Smooth muscle cell (in vitro differentiated cells): ENCODE data around the gene CGNL1. TPM values are rescaled to one million over a fixed set of nuclear protein-coding genes. Genes with fewer than 3 reads are reported as not detected.

Experiments
- DNase-seq: peaks from one replicate; lab custom pipeline; 2025; ENCODE audit not compliant: unreplicated experiment; lab: John Stamatoyannopoulos, UW
- H2AFZ ChIP-seq: fragments of 200-600 bp; sonication (generic); 2 replicates; pipeline ENCODE4 v1.6.0; 2016; ENCODE audit warnings: antibody characterized with exemption, low read depth, mild to moderate bottlenecking
- H3F3A ChIP-seq: fragments of 200-600 bp; sonication (generic); 2 replicates; pipeline ENCODE4 v1.6.0; 2017; ENCODE audit warnings: antibody characterized with exemption, low read depth
- H3K27ac ChIP-seq: fragments of 200-600 bp; sonication (generic); 2 replicates; pipeline ENCODE4 v1.5.1; 2016; ENCODE audit warnings: low read depth, mild to moderate bottlenecking
- H3K27me3 ChIP-seq: fragments of 200-600 bp; sonication (generic); 2 replicates; pipeline ENCODE4 v1.6.1; 2016; ENCODE audit warnings: low read depth, mild to moderate bottlenecking
- H3K36me3 ChIP-seq: fragments of 200-600 bp; sonication (generic); 2 replicates; pipeline ENCODE4 v1.5.1; 2016; ENCODE audit warnings: low read depth
- H3K4me1 ChIP-seq: fragments of 200-600 bp; sonication (generic); 2 replicates; pipeline ENCODE4 v1.5.1; 2016; ENCODE audit warnings: low read depth
- H3K4me2 ChIP-seq: fragments of 200-600 bp; sonication (generic); 2 replicates; pipeline ENCODE4 v1.6.0; 2016; ENCODE audit warnings: mild to moderate bottlenecking
- H3K4me3 ChIP-seq: fragments of 200-600 bp; sonication (generic); 2 replicates; pipeline ENCODE4 v1.5.1; 2016; ENCODE audit warnings: mild to moderate bottlenecking
- H3K79me2 ChIP-seq: fragments of 200-600 bp; sonication (generic); 2 replicates; pipeline ENCODE4 v1.6.0; 2016; ENCODE audit warnings: low read depth, mild to moderate bottlenecking
- H3K9ac ChIP-seq: fragments of 200-600 bp; sonication (generic); 2 replicates; pipeline ENCODE4 v1.6.0; 2016; ENCODE audit warnings: low read depth
- H3K9me3 ChIP-seq: fragments of 200-600 bp; sonication (generic); replicated peaks from 2 replicates; pipeline ENCODE4 v1.5.1; 2016; ENCODE audit warnings: low read depth
- H4K20me1 ChIP-seq: fragments of 200-600 bp; sonication (generic); 2 replicates; pipeline ENCODE4 v1.6.0; 2016; ENCODE audit warnings: low read depth
- CTCF ChIP-seq: fragments of 200-600 bp; sonication (generic); IDR thresholded peaks from 2 replicates; pipeline ENCODE4 v1.5.1; 2017; ENCODE audit warnings: borderline replicate concordance, mild to moderate bottlenecking, antibody characterized with exemption; ENCODE audit not compliant: insufficient read depth, poor library complexity, severe bottlenecking
- WGBS: methylation state at CpG from one replicate; pipeline ENCODE4 v1.1.7; 2016; ENCODE audit warnings: low lambda C conversion rate; 5-methylcytosine and 5-hydroxymethylcytosine counted together
- polyA plus RNA-seq: library from polyadenylated mRNA; unstranded; fragments of >200 nt; fragmentation: Nextera tagmentation; extraction: Ambion mirVana; gene quantifications from 2 replicates; pipeline ENCODE4 v1.2.1, GENCODE V29; 2016
- total RNA-seq: library from RNA; depleted of rRNA; stranded (reverse); fragments of >200 nt; gene quantifications from 2 replicates; pipeline ENCODE4 v1.2.3, GENCODE V29; 2014

CGNL1 gene
- total and polyA plus RNA-seq, 2 experiments from 2014 or later: 4.2 to 9.5 TPM

DNA sequence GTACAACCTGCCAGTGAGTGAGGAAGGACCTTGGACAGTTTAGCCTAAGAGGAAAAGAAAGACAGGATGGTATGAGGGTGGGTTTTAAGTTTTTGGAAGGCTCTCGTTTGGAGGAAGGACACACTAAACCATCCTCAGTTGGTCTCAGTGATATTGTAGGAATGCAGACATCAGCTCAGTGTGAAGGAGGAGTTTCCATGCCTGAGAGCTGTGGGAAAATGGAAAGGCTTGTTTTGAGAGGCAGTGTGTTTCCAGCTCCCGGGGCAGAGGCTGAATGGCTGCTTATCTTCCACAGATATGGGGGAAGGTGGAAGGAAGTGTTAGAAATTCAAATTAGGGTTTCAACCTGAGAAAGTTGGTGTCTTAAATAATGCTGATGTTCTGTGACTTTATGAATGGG, 125.8 kb downstream of the CGNL1 start:
- H3K79me2 ChIP-seq: no peaks in the 10 kb centered on the region
- H3K36me3 ChIP-seq: no peaks in the 10 kb centered on the region
- no peaks in the 10 kb centered on the region for H3K9me3 ChIP-seq
- H3K4me2 ChIP-seq: peak overlapping the region; percentile 27
- H3K27ac ChIP-seq: peak overlapping the region; percentile 4
- H4K20me1 ChIP-seq: no peaks in the 10 kb centered on the region
- no peak for TF ChIP-seq CTCF
- peaks cover 28% of the 10 kb centered on the region for H3K4me1 ChIP-seq
- WGBS: 2% methylated on average over 2 of the region's 2 CpGs
- H3F3A ChIP-seq: peaks cover 26% of the 10 kb centered on the region
- H3K27me3 ChIP-seq: no peaks in the 10 kb centered on the region
- no peak overlapping the region for H2AFZ ChIP-seq
- DNase-seq: no peak
- no peak overlapping the region for H3K9ac ChIP-seq
- H3K4me3 ChIP-seq: no peak overlapping the region

GRCh38 chr15:57503051-57503702, 126.9 kb downstream of the CGNL1 start:
- no peak overlapping the region for H3K4me3 ChIP-seq
- H3K27me3 ChIP-seq: no peaks in the 10 kb centered on the region
- H3K36me3 ChIP-seq: no peaks in the 10 kb centered on the region
- H3K27ac ChIP-seq: peak overlapping the region; percentile 4
- no peak overlapping the region for H2AFZ ChIP-seq
- no peak for DNase-seq
- H3K4me2 ChIP-seq: peak overlapping the region; percentile 27
- peak; percentile 13 for TF ChIP-seq CTCF
- peaks cover 36% of the 10 kb centered on the region for H3F3A ChIP-seq
- H4K20me1 ChIP-seq: no peaks in the 10 kb centered on the region
- no peaks in the 10 kb centered on the region for H3K79me2 ChIP-seq
- H3K9me3 ChIP-seq: no peaks in the 10 kb centered on the region
- WGBS: 78% methylated on average over 6 of the region's 6 CpGs
- H3K4me1 ChIP-seq: peaks cover 22% of the 10 kb centered on the region
- H3K9ac ChIP-seq: no peak overlapping the region

DNA sequence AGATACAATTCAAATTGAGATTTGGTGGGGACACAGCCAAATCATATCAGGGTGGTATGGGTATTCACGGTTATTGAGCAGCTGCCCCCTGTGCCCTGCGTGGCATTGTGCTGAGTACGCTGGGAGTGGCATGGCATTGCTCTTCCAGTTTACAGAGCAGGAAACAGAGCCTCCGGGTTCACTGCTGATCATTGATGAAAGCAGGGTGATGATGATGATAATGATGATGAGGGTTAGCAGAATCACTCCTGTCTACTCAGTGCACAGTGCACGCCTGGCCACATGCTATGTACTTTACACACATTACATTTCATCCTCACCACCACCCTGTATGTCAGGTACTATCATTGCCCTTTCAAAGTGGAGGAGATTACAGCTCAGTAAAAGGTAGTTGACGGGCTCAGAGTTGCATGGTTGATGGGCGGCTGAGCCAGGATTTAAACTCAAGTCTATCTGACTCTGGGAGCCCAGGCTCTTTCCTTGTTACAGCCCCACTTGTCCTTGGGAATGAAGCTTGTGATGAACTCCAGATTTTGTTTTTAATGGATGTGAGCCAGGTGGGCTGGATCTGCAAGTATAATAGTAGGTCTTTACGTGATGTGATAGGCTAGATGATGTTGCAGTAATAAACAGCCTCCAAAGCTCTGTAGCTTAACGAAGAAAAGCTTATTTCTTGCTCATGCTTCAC, 127.8 kb downstream of the CGNL1 start:
- no peak for TF ChIP-seq CTCF
- Histone ChIP-seq H3K9me3 (no peaks in the 10 kb centered on the region), H4K20me1 (no peaks in the 10 kb centered on the region), H3K27ac (no peak overlapping the region), H3K9ac (no peak overlapping the region), H3K36me3 (no peaks in the 10 kb centered on the region), H3K79me2 (no peaks in the 10 kb centered on the region), H3K4me1 (peaks cover 31% of the 10 kb centered on the region), H3K27me3 (no peaks in the 10 kb centered on the region), H2AFZ (no peak overlapping the region), H3F3A (peaks cover 36% of the 10 kb centered on the region), H3K4me2 (no peak overlapping the region), H3K4me3 (no peak overlapping the region)
- no peak for DNase-seq
- WGBS: 94% methylated on average over 9 of the region's 9 CpGs
